GM19372 (cell line): Measurements from ENCODE around the gene PRDX2.

Experiments
- ATAC-seq: cut with Tn5 transposase; IDR thresholded peaks from one replicate; pipeline ENCODE4 v1.9.1; 2021; ENCODE audit warnings: mild to moderate bottlenecking, low read depth, moderate library complexity; ENCODE audit not compliant: unreplicated experiment

Gene PRDX2

DNA sequence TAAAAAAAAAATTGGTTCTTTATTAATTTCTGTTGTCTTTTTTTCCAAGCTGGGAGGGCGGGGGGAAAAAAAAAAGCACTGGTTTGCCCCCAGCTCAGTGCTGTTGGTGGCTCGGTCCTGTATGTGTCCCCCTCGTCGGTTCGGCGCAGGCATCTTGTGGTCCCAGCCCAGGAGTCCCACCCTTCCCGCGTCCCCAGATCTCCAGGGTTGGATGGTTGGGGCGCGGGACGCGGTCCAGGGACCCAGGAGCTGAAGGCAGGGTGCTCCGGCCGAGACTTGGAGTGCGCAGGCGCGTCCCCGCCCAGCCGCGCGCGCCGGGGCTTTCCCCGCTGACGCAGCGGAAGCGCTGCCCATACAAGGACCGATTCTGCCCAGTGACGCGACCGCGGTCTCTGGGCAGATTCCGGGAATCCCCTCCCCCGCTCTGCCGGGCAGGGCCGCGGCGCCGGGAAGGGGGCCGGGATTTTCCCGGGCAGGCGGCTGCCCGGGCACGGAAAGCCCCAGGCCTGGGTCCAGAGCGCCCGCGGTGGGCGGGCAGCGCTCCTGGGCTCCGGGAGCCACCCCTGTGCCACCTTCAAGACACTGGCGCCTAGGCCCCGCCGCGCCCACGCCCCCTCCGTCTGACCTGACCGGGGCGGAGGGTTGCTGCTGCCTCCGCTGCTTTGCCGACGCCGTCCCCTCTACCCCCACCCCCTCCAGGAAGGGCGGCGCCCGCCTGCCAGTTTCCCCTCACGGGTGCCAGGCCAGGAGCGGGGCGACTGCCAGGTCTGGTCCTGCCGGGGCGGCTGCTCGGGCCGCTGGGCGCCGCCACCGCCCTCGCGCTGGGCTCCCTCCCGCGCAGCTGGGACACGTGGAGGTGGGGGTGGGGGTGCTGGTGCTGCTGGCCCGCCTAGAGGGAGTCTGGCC, 8.1 kb downstream of the PRDX2 start:
- peak; percentile 37 for ATAC-seq

DNA sequence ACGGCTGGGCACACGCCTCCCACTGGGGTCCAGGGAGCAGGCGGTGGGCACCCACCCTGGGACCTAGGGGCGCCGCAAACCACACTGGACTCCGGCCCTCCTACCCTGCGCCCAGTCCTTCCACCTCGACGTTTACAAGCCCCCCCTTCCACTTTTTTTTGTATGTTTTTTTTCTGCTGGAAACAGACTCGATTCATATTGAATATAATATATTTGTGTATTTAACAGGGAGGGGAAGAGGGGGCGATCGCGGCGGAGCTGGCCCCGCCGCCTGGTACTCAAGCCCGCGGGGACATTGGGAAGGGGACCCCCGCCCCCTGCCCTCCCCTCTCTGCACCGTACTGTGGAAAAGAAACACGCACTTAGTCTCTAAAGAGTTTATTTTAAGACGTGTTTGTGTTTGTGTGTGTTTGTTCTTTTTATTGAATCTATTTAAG, 8.7 kb downstream of the PRDX2 start:
- ATAC-seq, result no peak

DNA sequence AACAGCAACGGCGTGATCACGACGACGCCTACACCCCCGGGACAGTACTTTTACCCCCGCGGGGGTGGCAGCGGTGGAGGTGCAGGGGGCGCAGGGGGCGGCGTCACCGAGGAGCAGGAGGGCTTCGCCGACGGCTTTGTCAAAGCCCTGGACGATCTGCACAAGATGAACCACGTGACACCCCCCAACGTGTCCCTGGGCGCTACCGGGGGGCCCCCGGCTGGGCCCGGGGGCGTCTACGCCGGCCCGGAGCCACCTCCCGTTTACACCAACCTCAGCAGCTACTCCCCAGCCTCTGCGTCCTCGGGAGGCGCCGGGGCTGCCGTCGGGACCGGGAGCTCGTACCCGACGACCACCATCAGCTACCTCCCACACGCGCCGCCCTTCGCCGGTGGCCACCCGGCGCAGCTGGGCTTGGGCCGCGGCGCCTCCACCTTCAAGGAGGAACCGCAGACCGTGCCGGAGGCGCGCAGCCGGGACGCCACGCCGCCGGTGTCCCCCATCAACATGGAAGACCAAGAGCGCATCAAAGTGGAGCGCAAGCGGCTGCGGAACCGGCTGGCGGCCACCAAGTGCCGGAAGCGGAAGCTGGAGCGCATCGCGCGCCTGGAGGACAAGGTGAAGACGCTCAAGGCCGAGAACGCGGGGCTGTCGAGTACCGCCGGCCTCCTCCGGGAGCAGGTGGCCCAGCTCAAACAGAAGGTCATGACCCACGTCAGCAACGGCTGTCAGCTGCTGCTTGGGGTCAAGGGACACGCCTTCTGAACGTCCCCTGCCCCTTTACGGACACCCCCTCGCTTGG, 9.3 kb downstream of the PRDX2 start:
- no peak for ATAC-seq

DNA sequence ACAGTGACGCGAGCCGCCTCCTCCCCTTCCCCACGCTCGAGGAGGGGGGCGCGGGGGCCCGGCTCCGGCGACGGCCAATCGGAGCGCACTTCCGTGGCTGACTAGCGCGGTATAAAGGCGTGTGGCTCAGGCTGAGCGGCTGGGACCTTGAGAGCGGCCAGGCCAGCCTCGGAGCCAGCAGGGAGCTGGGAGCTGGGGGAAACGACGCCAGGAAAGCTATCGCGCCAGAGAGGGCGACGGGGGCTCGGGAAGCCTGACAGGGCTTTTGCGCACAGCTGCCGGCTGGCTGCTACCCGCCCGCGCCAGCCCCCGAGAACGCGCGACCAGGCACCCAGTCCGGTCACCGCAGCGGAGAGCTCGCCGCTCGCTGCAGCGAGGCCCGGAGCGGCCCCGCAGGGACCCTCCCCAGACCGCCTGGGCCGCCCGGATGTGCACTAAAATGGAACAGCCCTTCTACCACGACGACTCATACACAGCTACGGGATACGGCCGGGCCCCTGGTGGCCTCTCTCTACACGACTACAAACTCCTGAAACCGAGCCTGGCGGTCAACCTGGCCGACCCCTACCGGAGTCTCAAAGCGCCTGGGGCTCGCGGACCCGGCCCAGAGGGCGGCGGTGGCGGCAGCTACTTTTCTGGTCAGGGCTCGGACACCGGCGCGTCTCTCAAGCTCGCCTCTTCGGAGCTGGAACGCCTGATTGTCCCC, 10.1 kb downstream of the PRDX2 start, which contains the start of gene JUNB:
JUNB (plus strand) TSS at position 142 of the 706 bp plus-strand sequence; CDS start at position 428, 286 bp downstream.
- peak; percentile 25 for ATAC-seq

DNA sequence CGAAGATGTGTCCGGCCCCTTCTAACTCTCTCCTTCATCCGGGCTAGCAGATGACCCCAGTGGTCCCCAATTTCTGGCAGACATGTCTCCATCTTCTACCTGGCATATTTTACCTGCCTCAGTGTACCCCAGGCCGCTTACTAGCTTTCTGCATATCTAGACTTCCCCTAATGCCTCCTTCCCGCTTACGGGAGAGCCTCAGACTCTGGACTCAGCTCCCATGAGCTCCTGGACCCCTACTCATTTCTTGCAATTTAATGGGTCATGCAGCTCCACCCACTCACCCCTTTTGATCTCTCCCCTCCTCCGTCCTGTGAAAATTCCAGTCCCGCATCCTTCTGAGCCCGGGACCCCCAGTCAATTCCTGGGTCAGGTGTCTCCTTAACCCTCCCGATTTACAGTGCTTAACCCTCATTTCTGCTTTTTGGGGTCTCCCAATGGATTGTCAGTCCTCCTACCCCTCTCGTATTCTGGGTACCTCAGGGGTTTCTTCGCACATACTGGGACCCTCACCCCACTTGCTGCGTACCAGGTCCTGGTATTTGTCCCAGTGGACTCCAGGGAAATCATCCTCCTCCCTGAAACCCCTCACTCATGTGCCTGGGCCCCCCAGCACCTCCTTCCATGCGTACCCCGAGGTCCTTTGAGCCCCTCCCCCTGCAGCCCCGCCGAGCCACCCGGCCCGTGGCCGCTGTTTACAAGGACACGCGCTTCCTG, 10.8 kb downstream of the PRDX2 start:
- ATAC-seq, result no peak

DNA sequence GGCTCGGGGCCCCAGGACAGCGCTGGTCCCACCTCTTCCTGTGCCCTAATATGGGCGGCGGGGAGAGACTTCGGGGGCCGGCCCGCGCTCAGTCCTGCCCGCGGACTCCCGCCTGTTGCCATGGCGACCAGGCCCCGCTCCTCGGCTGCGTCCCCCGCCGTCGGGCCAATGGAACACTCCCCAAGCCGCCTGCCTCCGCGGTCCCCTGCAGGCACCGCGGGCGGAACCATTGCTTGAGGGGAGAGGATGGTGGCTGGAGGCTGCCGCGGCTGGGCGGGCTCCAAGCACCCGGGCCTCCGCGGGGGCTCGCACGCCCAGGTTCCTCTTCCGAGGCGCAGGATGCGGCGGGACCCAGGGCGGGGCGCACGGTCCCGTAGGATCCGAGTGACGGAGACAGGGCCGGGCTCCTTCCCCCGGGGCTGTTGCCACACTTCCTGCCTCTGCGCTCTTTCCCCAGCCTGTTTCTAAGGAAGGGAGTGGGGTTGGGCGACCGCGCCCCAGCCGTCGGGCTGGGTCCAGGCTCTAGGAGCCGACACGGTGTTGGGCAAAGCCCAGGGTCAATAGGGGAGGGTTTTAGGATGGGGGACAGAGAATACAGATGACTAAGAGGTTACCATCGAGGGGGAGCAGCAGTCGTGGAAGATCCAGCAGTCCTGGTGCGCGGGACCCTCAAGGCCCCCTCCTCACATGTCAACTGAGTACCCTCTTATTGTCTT, 11.5 kb downstream of the PRDX2 start:
- ATAC-seq, result peak; percentile 36

DNA sequence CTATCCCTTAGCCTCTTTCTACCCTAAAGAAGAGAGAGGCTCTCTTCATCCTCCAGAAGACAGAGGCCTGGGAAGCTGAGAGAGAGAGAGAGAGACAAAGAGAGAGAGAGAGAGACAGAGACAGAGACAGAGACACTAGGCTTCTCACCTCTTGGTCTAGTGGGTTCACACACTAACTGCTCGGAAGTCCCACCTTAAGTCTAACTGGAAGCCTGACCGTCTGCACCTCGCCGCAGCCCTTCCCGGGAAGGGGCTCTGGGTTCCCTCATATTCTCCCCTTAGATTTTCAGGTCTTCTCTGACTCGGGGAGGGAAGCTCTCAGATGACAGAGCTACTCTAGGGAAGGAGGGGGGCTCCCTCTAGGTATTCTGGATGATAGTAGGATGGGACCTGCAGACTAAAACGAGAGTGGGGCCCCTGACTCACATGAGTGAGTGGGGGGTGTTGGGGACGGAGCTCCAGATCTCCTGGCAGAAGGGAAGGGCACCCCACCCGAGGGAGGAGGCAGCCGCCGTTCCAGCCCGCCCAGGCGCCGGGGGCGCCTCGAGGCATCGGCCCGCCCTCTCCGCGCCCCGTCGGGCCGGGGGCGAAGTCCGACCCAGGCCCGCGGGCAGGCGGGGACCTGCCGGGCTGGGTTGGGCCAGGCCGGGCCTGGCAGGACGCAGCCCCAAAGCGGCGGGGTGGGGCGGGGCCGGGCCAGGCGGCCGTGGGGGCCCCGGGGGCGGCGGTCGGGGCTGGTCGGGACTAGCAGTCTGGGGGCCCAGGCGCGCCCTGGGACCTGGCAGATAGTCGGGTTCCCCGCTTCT, 12.3 kb downstream of the PRDX2 start:
- no peak for ATAC-seq

DNA sequence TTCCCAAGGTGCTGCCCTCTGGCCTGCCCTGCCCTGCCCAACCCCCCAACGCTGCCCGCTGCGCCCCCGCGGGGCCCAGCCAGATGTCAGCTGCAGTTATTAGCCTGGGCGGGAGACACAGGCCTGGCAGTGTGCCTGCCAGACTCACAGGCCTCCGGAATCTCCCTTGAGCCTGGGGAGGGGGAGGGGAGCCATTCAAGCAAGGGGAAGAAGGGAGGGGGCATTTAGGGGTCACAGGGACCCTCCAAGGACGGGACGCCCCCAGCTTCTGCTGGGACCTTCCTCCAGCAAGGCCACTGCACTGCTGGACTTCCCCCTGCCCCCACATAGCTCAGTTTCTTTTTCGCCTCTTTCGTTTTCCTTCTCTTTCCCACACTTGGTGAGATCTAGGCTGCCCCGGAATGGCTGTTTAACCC, 12.9 kb downstream of the PRDX2 start:
- no peak for ATAC-seq

DNA sequence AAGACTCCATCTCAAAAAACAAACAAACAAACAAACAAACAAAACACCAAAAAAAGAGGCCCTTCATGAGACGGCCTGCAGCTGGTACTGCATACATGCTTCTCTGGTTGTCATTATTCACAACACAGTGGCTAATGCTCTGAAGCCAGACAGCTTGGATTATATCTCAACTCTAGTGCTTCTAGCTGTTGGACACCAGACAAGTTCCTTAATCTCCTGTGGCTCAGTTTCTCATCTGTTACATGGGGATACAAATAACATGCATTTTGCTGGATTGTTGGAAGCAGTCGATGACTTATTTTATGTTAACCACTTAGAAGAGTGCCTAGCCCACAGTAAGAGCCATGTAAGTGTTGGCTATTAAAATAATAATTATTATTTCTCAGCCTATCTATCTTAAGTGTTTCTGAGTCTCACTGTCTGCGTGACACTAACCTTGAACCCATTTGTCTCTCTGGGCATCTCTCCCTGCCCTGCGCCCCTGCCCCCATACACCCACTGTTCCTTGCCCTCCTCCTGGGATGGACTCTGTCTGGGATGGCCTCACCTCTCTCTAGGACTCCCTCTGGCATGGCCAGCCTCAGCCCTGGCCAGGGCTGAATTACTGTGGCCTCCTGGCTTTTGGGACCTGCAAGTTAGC, 13.4 kb downstream of the PRDX2 start:
- ATAC-seq, result no peak

DNA sequence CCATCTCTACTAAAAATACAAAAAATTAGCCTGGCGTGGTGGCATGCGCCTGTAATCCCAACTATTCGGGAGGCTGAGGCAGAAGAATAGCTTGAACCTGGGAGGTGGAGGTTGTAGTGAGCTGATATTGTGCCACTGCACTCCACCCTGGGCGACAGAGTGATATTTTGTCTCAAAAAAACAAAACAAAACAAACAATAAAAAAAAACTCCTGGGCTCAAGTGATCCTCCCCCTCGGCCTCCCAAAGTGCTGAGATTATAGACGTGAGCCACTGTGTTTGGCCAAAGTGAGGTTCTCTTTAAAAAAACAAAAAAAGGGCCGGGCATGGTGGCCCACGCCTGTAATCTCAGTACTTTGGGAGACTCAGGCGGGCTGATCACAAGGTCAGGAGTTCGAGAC, 14.1 kb downstream of the PRDX2 start:
- no peak for ATAC-seq

DNA sequence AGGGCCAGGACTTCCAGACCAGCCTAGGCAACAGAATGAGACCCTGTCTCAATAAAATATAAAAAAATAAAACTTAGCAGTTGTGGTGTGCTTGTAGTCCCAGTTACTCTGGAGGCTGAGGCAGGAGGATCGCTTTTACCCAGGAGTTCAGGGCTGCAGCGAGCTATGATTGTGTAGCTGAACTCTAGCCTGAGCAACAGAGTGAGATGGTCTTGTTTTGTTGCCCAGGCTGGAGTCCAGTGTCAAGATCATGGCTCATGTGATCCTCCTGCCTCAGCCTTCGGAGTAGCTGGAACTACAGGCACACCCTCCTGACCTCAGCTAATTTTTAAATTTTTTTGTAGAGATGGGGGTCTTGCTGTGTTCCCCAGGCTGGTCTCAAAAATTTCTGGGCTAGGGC, 14.6 kb downstream of the PRDX2 start:
- no peak for ATAC-seq

DNA sequence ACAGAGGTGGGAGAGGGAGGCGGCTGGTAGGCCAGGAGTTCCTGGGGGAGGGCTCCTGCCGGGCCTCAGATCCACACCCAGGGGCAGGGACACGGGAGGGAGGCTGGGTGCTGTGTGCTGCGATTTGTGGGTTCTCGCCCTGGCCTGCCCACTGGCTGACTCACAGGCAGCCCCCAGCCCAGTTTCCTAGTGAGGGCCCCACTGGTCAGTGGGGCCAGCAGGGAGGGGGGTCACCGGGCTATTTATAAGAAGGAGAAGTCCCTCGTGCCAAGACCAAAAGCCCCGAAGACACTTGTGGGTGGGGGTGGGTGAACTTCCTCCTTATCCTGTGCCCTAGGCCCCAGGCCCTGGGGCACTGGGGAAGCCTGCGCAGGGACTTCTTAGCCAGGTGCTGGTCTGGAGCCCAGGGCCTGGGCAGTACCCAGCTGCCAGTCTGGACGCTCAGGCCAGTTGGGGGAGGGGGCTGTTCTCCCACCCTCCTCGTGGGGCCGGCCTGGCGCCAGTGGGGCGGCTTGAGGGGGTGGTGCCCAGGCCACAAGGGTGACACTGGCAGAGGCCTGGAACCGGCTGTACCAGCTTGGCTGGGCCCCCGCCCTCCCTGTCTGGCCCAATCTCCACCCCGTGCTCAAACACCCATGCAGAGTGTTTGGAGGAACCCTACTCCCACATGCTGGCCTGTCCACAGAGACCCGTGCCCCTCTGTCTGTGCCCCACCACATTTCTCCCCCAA, 15.3 kb downstream of the PRDX2 start:
- no peak for ATAC-seq

DNA sequence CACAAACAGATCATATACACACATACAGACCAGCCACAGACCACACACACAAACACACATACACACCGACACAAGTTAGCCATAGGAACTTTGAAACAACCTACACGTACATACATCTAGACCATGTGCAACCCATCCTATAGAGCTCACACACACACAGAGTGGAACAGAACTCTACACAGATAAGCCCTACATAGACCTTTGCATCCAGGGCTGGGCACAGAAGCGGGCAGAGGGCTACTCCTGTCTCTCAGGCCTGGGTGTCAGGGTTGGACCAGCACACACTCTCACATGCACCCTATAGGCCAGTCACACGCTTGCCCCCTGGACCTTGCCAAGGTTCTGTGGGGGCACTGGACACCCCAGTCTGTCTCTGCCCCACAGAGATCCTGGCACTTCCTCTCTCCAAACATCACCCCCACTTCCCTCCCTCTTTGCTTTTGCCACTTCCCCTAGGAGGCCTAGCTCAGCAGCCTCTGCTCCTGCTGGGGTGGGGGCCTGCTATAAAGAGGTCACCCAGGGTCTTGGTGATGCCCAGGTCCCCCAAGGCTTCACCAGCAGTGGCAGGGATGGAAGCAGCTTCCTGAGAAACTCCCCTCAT, 16.1 kb downstream of the PRDX2 start:
- no peak for ATAC-seq

DNA sequence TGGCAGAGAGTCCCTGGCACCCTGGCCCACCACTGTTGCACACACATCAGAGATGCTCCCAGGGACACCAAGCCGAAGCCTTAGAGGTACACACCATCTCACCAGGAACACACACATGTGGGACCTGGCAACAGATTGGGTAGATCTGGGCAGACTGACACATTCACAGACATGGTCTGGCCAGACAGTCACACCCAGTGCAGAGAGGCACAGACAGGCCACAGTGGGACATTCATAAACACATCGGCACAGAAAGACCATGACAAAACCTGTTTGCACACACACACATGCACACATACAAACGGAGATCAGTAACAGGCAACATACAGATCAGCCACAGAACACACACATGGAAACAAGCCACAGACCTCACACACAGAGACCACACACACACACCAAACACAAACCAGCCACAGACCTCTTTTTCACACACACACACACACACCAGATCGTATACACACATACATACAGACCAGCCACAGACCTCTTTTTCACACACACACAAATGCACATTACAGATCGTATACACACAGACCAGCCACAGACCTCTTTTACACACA, 16.6 kb downstream of the PRDX2 start:
- ATAC-seq, result no peak

DNA sequence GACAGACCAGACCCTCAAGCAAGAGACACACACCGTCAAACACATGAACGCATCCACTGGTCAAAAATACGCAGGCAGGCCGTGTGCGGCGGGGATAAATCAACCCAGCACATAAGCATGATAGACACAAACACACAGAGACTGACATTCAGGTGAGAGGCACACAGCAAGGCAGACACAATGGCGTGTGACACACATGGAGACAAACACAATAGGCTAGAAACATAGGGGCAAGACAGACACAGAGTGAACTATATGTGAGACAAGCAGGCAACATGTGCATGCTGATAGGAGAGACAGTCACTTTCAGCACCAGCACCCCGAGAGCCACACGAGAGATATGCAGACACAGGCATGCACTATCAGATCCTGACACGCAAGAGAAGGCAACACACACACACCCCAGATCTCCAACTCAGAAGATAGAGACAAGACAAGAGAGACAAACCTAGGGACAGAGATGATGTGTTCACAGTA, 17.2 kb downstream of the PRDX2 start:
- no peak for ATAC-seq

DNA sequence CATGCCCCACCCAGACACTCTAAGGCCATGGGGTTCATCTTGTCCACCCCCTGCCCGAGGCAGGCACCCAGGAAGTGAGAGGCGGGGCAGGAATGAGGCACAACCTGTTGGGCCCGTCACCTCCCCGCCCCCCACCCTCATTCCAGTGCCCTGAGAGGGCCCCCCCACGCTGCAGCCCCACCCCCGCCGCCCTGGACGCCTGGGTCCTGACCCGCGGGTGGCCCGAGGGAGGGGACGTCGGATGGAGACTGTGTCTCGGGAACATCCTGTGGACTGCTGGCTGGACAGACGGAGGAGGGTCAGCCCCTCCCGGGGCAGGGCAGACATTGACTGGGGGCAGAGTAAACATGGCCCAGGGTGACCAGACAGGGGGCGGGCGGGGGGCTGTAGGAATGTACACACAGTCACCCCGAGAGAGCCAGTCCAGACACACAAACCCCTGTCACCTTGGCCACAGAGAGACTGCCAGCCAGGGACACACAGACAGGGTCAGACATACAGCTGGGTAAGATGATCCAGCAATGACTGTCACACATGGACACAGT, 17.7 kb downstream of the PRDX2 start:
- ATAC-seq, result no peak
